ENCODE results near the gene AQP1. TPM values are rescaled to one million over a fixed set of nuclear protein-coding genes. Genes with fewer than 3 reads are reported as not detected.

Gene AQP1
- total and polyA plus RNA-seq, 10 of the 15 experiments (the other 5 are each of a cell fraction or from before 2014, with no cell fraction given) = 0.03 to 0.64 TPM; not detected in 8

- TF ChIP-seq, protein P1, sequence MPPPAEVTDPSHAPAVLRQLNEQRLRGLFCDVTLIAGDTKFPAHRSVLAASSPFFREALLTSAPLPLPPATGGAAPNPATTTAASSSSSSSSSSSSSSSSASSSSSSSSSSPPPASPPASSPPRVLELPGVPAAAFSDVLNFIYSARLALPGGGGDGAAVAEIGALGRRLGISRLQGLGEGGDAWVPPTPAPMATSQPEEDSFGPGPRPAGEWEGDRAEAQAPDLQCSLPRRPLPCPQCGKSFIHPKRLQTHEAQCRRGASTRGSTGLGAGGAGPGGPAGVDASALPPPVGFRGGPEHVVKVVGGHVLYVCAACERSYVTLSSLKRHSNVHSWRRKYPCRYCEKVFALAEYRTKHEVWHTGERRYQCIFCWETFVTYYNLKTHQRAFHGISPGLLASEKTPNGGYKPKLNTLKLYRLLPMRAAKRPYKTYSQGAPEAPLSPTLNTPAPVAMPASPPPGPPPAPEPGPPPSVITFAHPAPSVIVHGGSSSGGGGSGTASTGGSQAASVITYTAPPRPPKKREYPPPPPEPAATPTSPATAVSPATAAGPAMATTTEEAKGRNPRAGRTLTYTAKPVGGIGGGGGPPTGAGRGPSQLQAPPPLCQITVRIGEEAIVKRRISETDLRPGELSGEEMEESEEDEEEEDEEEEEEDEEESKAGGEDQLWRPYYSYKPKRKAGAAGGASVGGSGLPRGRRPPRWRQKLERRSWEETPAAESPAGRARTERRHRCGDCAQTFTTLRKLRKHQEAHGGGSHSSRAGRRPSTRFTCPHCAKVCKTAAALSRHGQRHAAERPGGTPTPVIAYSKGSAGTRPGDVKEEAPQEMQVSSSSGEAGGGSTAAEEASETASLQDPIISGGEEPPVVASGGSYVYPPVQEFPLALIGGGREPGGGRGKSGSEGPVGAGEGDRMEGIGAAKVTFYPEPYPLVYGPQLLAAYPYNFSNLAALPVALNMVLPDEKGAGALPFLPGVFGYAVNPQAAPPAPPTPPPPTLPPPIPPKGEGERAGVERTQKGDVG (CRISPR knock-in tag; IDR thresholded peaks at IDR 0.05) = no peak
- no peak for TF ChIP-seq ZSCAN29 (IDR thresholded peaks at IDR 0.05)
- TF ChIP-seq TCF3 (IDR thresholded peaks at IDR 0.05; ENCODE audit: borderline replicate concordance, insufficient read depth, low read depth, low read length) = no peak
- TF ChIP-seq, protein P2, sequence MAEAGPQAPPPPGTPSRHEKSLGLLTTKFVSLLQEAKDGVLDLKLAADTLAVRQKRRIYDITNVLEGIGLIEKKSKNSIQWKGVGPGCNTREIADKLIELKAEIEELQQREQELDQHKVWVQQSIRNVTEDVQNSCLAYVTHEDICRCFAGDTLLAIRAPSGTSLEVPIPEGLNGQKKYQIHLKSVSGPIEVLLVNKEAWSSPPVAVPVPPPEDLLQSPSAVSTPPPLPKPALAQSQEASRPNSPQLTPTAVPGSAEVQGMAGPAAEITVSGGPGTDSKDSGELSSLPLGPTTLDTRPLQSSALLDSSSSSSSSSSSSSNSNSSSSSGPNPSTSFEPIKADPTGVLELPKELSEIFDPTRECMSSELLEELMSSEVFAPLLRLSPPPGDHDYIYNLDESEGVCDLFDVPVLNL (IDR thresholded peaks at IDR 0.05; ENCODE audit: low read depth, low read length) = no peak
- TF ChIP-seq JUND (IDR thresholded peaks at IDR 0.05; ENCODE audit: low read depth, low read length) = no peak
- no peak for TF ChIP-seq WRNIP1 (IDR thresholded peaks at IDR 0.05; ENCODE audit: borderline replicate concordance, low read depth, low read length)
- TF ChIP-seq RCOR1 (conservative IDR thresholded peaks at IDR 0.05; ENCODE audit: low read depth, low read length) = no peak
- TF ChIP-seq ZNF24 (IDR thresholded peaks at IDR 0.05) = no peak
- no peak for TF ChIP-seq E4F1 (IDR thresholded peaks at IDR 0.05; ENCODE audit: borderline replicate concordance, partially characterized antibody)
- TF ChIP-seq NBN (IDR thresholded peaks at IDR 0.05) = no peak
Observed at GRCh38 chr7:30934225-30934624, 22.6 kb downstream of the AQP1 start (continued).
